ENCODE data around the gene S100A3. TPM values are rescaled to one million over a fixed set of nuclear protein-coding genes. Genes with fewer than 3 reads are reported as not detected.
A peak's percentile ranks its signal among the peaks of the same experiment; 100 is the strongest.

Gene S100A3
- polyA plus RNA-seq, 2 of the 4 experiments (the other 2 are of a cell fraction), result 25.0 to 74.0 TPM

- no peak overlapping the region for H3K4me2 ChIP-seq
- FAIRE-seq, result no peak
- peaks cover 30% of the 10 kb centered on the region for H3K4me1 ChIP-seq
- CTCF ChIA-PET, result interaction anchor here (0.7 to 24.0 kb wide), 8 partner anchors 9 to 149 kb away, joined by 3 to 731 read pairs (median 5); partner anchors contain the start of genes PGLYRP4, S100A16 and S100A9
- no peaks in the 10 kb centered on the region for H3K9me3 ChIP-seq
- TF ChIP-seq MAZ (IDR thresholded peaks at IDR 0.05; ENCODE audit: borderline replicate concordance, low read depth, low read length), result no peak
- TF ChIP-seq ESRRA (IDR thresholded peaks at IDR 0.05; ENCODE audit: borderline replicate concordance, low read length), result no peak
- no peak for TF ChIP-seq POLR2A (IDR thresholded peaks at IDR 0.05; ENCODE audit: low read length)
- peak overlapping the region in 1 of 2 experiments; percentile 13; a peak in 1 of 6 replicates for H3K27ac ChIP-seq
- ATAC-seq, result no peak
- WGBS (ENCODE audit: missing lambda C conversion rate), result 63% methylated on average over 3 of the region's 3 CpGs
- DNase-seq (ENCODE audit: low read depth in 1 of 2, low spot score in 1 of 2), result no peak
- POLR2A ChIA-PET, result no interaction called here
- H3K4me3 ChIP-seq, result no peak overlapping the region
Observed at GRCh38 chr1:153503766-153504165, 45.3 kb downstream of the S100A3 start.

- no peak for TF ChIP-seq POLR2AphosphoS2 (conservative IDR thresholded peaks at IDR 0.05; ENCODE audit: low read length)
- DNase-seq (ENCODE audit: low read depth in 1 of 2, low spot score in 1 of 2) (no peak), FAIRE-seq (no peak), ATAC-seq (no peak)
- WGBS (ENCODE audit: missing lambda C conversion rate), result 12% methylated on average over 2 of the region's 2 CpGs
- no peak overlapping the region for H3K4me3 ChIP-seq
- no peaks in the 10 kb centered on the region for H3K4me1 ChIP-seq
- ChIA-PET POLR2A (no interaction called here), CTCF (interaction anchor here (0.6 to 24.0 kb wide), 9 partner anchors 12 to 283 kb away, joined by 3 to 731 read pairs (median 4); partner anchors contain the start of genes PGLYRP4 and S100A9)
- H3K4me2 ChIP-seq, result no peak overlapping the region
- no peak overlapping the region for H3K27ac ChIP-seq
- H3K9me3 ChIP-seq, result no peaks in the 10 kb centered on the region
Observed at GRCh38 chr1:153498746-153499145, 50.3 kb downstream of the S100A3 start.

Other genes starting within 250 kb of the S100A3 start
- not detected in 2 replicates for gene PGLYRP3, start 236.3 kb downstream of the S100A3 start, polyA plus RNA-seq (2011; rRNA removed)
- not detected in 3 replicates for gene PGLYRP3, start 236.3 kb downstream of the S100A3 start, polyA plus RNA-seq (2017; fragmentation: RNase III; extraction: RNeasy Plus Mini Kit Qiagen cat#74134 plus additional on column Dnase treatment)
- not detected in 2 replicates for gene PGLYRP4, start 200.4 kb downstream of the S100A3 start, polyA plus RNA-seq (2011; rRNA removed)
- not detected in 3 replicates for gene PGLYRP4, start 200.4 kb downstream of the S100A3 start, polyA plus RNA-seq (2017; fragmentation: RNase III; extraction: RNeasy Plus Mini Kit Qiagen cat#74134 plus additional on column Dnase treatment)
- 0.86 and 0.90 TPM in 2 replicates for gene S100A9, start 191.4 kb downstream of the S100A3 start, polyA plus RNA-seq (2011; rRNA removed)
- 1.7 to 4.6 TPM (median 3.1 TPM) in 3 replicates for gene S100A9, start 191.4 kb downstream of the S100A3 start, polyA plus RNA-seq (2017; fragmentation: RNase III; extraction: RNeasy Plus Mini Kit Qiagen cat#74134 plus additional on column Dnase treatment)
- not detected in 2 replicates for gene S100A12, start 173.6 kb downstream of the S100A3 start, polyA plus RNA-seq (2011; rRNA removed)
- gene S100A12, start 173.6 kb downstream of the S100A3 start, polyA plus RNA-seq (2017; fragmentation: RNase III; extraction: RNeasy Plus Mini Kit Qiagen cat#74134 plus additional on column Dnase treatment), result not detected in 3 replicates
- gene S100A8, start 158.2 kb downstream of the S100A3 start, polyA plus RNA-seq (2011; rRNA removed), result not detected in 2 replicates
- gene S100A8, start 158.2 kb downstream of the S100A3 start, polyA plus RNA-seq (2017; fragmentation: RNase III; extraction: RNeasy Plus Mini Kit Qiagen cat#74134 plus additional on column Dnase treatment), result not detected in 3 replicates
- gene S100A7A, start 132.7 kb downstream of the S100A3 start, polyA plus RNA-seq (2011; rRNA removed), result not detected in 2 replicates
- gene S100A7A, start 132.7 kb downstream of the S100A3 start, polyA plus RNA-seq (2017; fragmentation: RNase III; extraction: RNeasy Plus Mini Kit Qiagen cat#74134 plus additional on column Dnase treatment), result not detected in 3 replicates
- gene S100A7, start 88.6 kb downstream of the S100A3 start, polyA plus RNA-seq (2011; rRNA removed), result not detected in 2 replicates
- gene S100A7, start 88.6 kb downstream of the S100A3 start, polyA plus RNA-seq (2017; fragmentation: RNase III; extraction: RNeasy Plus Mini Kit Qiagen cat#74134 plus additional on column Dnase treatment), result not detected in 3 replicates
- gene S100A6, start 13.3 kb downstream of the S100A3 start, polyA plus RNA-seq (2011; rRNA removed), result 898 and 1,226 TPM in 2 replicates
- 2,810 to 4,567 TPM (median 3,552 TPM) in 3 replicates for gene S100A6, start 13.3 kb downstream of the S100A3 start, polyA plus RNA-seq (2017; fragmentation: RNase III; extraction: RNeasy Plus Mini Kit Qiagen cat#74134 plus additional on column Dnase treatment)
- gene S100A5, start 8.3 kb downstream of the S100A3 start, polyA plus RNA-seq (2011; rRNA removed), result 0.48 and 0.68 TPM in 2 replicates
- gene S100A5, start 8.3 kb downstream of the S100A3 start, polyA plus RNA-seq (2017; fragmentation: RNase III; extraction: RNeasy Plus Mini Kit Qiagen cat#74134 plus additional on column Dnase treatment), result 0.17 to 0.57 TPM (median 0.45 TPM) in 3 replicates
- gene S100A4, start 3.5 kb downstream of the S100A3 start, polyA plus RNA-seq (2011; rRNA removed), result 590 and 814 TPM in 2 replicates
- gene S100A4, start 3.5 kb downstream of the S100A3 start, polyA plus RNA-seq (2017; fragmentation: RNase III; extraction: RNeasy Plus Mini Kit Qiagen cat#74134 plus additional on column Dnase treatment), result 2,180 to 3,189 TPM (median 2,584 TPM) in 3 replicates
- 5.1 and 6.0 TPM in 2 replicates for gene S100A2, start 16.6 kb upstream of the S100A3 start, polyA plus RNA-seq (2011; rRNA removed)
- 13.4 to 19.5 TPM (median 15.9 TPM) in 3 replicates for gene S100A2, start 16.6 kb upstream of the S100A3 start, polyA plus RNA-seq (2017; fragmentation: RNase III; extraction: RNeasy Plus Mini Kit Qiagen cat#74134 plus additional on column Dnase treatment)
- gene S100A16, start 63.9 kb upstream of the S100A3 start, polyA plus RNA-seq (2011; rRNA removed), result 270 and 294 TPM in 2 replicates
- gene S100A16, start 63.9 kb upstream of the S100A3 start, polyA plus RNA-seq (2017; fragmentation: RNase III; extraction: RNeasy Plus Mini Kit Qiagen cat#74134 plus additional on column Dnase treatment), result 259 to 298 TPM (median 290 TPM) in 3 replicates
- 0.21 and 0.65 TPM in 2 replicates for gene S100A14, start 67.1 kb upstream of the S100A3 start, polyA plus RNA-seq (2011; rRNA removed)
- 0.16 to 0.21 TPM (median 0.21 TPM) in 3 replicates for gene S100A14, start 67.1 kb upstream of the S100A3 start, polyA plus RNA-seq (2017; fragmentation: RNase III; extraction: RNeasy Plus Mini Kit Qiagen cat#74134 plus additional on column Dnase treatment)
- gene S100A13, start 78.2 kb upstream of the S100A3 start, polyA plus RNA-seq (2011; rRNA removed), result 98.9 and 113 TPM in 2 replicates
- 107 to 146 TPM (median 129 TPM) in 3 replicates for gene S100A13, start 78.2 kb upstream of the S100A3 start, polyA plus RNA-seq (2017; fragmentation: RNase III; extraction: RNeasy Plus Mini Kit Qiagen cat#74134 plus additional on column Dnase treatment)
- gene S100A1, start 79.2 kb upstream of the S100A3 start, polyA plus RNA-seq (2011; rRNA removed), result 0.52 and 0.59 TPM in 2 replicates
- 0.67 to 0.97 TPM (median 0.88 TPM) in 3 replicates for gene S100A1, start 79.2 kb upstream of the S100A3 start, polyA plus RNA-seq (2017; fragmentation: RNase III; extraction: RNeasy Plus Mini Kit Qiagen cat#74134 plus additional on column Dnase treatment)
- 81.6 and 98.1 TPM in 2 replicates for gene CHTOP, start 84.8 kb upstream of the S100A3 start, polyA plus RNA-seq (2011; rRNA removed)
- gene CHTOP, start 84.8 kb upstream of the S100A3 start, polyA plus RNA-seq (2017; fragmentation: RNase III; extraction: RNeasy Plus Mini Kit Qiagen cat#74134 plus additional on column Dnase treatment), result 76.1 to 87.8 TPM (median 79.2 TPM) in 3 replicates
- 70.1 and 71.4 TPM in 2 replicates for gene SNAPIN, start 109.4 kb upstream of the S100A3 start, polyA plus RNA-seq (2011; rRNA removed)
- gene SNAPIN, start 109.4 kb upstream of the S100A3 start, polyA plus RNA-seq (2017; fragmentation: RNase III; extraction: RNeasy Plus Mini Kit Qiagen cat#74134 plus additional on column Dnase treatment), result 46.6 to 52.6 TPM (median 50.5 TPM) in 3 replicates
- gene ILF2, start 121.7 kb upstream of the S100A3 start, polyA plus RNA-seq (2011; rRNA removed), result 285 and 339 TPM in 2 replicates
- 245 to 257 TPM (median 249 TPM) in 3 replicates for gene ILF2, start 121.7 kb upstream of the S100A3 start, polyA plus RNA-seq (2017; fragmentation: RNase III; extraction: RNeasy Plus Mini Kit Qiagen cat#74134 plus additional on column Dnase treatment)
- gene NPR1, start 129.4 kb upstream of the S100A3 start, polyA plus RNA-seq (2011; rRNA removed), result 0.34 and 0.39 TPM in 2 replicates
- gene NPR1, start 129.4 kb upstream of the S100A3 start, polyA plus RNA-seq (2017; fragmentation: RNase III; extraction: RNeasy Plus Mini Kit Qiagen cat#74134 plus additional on column Dnase treatment), result 0.96 to 1.9 TPM (median 1.7 TPM) in 3 replicates
- 34.1 and 44.0 TPM in 2 replicates for gene INTS3, start 178.8 kb upstream of the S100A3 start, polyA plus RNA-seq (2011; rRNA removed)
- gene INTS3, start 178.8 kb upstream of the S100A3 start, polyA plus RNA-seq (2017; fragmentation: RNase III; extraction: RNeasy Plus Mini Kit Qiagen cat#74134 plus additional on column Dnase treatment), result 21.5 to 25.1 TPM (median 23.5 TPM) in 3 replicates
- 1.3 TPM in 2 replicates for gene SLC27A3, start 226.1 kb upstream of the S100A3 start, polyA plus RNA-seq (2011; rRNA removed)
- gene SLC27A3, start 226.1 kb upstream of the S100A3 start, polyA plus RNA-seq (2017; fragmentation: RNase III; extraction: RNeasy Plus Mini Kit Qiagen cat#74134 plus additional on column Dnase treatment), result 1.8 to 2.7 TPM (median 2.1 TPM) in 3 replicates

All from A549 (cell line).